GM18508 (cell line): ENCODE data around the gene SENP2.
"Not testable (repeated sequence)": the region's sequence is repeated elsewhere in the genome, so short reads cannot be mapped to it uniquely, and the experiment has no call there.

ENCODE experiments used
- ATAC-seq: cut with Tn5 transposase; IDR thresholded peaks from one replicate; pipeline ENCODE4 v1.9.1; 2021; ENCODE audit warnings: moderate number of reproducible peaks; ENCODE audit not compliant: insufficient read depth, unreplicated experiment

The SENP2 gene

DNA sequence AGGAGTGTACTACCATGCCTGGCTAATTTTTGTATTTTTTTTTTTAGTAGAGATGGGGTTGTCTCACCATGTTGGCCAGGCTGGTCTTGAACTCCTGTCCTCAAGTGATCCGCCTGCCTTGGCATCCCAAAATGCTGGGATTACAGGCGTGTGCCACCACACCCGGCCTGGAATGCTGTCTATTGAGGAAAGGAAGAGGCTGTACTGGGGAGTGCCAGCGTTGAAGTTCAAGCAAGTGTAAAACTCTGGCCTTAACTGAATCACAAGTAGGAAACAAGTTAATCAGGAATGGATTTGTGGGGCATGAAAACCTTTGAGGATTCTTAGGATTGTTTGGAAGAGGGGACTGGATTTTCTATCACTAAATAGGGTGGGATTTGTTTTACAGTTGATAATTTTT, 1.4 kb upstream of the SENP2 start:
- ATAC-seq: no peak

DNA sequence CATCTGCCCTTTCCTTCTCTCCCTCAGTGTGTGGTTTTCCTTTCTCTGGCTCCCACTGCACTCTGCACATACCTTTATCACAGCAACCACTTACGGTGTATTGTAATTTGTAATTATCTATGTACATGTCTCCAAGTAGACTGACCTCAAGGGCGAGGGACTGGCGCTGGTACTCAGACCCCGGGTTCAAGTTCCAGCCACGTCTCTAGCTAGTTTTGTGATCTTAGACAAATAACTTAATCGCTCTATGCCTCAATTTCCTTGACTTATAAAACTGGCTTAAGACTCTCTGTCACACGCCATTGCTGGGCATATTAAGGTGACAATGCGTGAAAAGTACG, 607 bp upstream of the SENP2 start:
- no peak for ATAC-seq

DNA sequence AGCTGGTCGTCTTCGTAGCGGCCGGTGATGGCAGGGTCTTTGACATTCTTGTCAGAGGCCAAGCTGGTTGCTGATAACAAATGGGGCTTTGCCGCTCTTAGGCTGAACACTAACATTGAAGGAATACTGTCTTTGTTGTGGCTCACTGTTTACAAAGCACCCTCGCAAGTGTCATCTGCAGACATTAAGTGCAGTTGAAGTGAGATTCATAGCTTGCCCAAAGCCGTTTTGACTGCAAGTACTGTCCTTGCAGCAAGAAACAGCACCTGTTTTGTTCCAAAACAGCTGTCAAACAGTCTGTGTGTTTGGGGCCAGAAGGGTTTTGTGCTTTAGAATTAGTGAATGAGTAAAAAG, 568 bp downstream of the SENP2 start:
- ATAC-seq: peak; percentile 4

DNA sequence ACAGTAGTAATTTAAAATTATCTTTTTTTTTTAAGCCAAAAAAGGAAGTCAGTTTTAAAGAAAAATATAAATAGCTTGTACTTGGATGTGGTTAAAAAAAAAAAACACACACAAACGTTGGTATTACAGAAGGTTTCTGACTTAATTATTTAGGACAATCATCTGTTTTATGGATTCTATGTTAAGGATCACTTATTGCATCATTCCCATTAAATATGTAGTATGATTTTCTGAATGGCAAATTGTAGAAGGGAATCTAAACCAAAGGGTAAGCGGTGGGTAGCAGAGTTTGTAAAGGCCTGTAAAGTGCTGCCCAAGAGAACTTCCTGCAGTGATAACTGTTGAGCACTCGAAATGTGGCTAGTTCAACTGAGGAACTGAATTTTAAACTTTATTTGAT, 8.0 kb downstream of the SENP2 start:
- no peak for ATAC-seq

DNA sequence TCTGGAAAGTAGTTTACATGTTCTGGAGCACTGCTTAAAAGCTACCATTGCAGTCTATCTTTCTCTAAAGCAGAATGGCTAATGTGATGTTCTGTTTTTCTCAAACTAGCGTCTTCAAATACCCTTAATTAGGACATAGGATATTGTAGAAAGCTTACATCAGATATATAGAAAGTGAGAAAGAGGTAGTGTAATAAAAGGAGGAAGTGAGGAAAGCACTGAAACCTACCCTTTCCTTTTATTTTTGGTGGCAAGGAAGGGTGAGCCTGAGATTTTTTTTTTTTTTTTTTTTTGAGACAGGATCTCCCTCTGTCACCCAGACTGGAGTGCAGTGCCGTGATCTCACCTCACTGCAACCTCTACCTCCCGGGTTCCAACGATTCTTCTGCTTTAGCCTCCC, 9.4 kb downstream of the SENP2 start:
- no peak for ATAC-seq

DNA sequence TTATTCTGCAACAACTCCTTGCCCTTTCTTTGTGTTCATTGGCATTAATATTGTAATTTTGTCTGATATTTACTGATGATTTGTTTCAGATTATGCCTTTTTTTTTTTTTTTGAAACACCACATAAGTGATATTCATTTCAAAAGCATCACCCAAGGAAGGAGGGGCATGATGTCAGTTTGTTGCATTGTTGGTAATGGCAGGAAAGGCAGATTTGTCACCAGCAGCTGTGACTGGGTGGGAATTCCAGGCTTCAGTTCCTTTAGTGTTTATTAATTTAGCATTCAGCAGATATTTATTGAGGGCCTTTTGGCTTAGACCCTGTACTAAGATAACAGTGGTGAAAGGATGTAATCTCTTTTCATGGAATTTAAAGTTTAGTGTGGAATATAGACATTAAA, 19.5 kb downstream of the SENP2 start:
- no peak for ATAC-seq

DNA sequence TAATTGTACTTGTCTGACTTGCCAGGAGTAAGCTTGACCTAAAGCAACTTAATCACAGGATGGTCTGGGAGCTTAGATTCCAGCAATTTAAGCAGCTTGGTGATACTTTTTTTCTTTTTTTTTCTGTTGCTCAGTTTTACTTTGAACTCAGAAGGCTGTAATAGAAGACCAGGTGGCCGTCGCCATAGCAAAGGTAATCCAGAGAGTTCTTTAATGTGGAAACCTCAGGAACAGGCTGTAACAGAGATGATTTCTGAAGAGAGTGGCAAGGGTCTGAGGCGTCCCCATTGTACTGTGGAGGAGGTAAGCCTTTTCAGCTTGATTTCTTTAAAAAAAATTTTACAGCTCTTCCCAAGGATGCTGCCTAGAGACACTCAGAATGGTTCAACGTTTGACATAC, 20.1 kb downstream of the SENP2 start:
- no peak for ATAC-seq

DNA sequence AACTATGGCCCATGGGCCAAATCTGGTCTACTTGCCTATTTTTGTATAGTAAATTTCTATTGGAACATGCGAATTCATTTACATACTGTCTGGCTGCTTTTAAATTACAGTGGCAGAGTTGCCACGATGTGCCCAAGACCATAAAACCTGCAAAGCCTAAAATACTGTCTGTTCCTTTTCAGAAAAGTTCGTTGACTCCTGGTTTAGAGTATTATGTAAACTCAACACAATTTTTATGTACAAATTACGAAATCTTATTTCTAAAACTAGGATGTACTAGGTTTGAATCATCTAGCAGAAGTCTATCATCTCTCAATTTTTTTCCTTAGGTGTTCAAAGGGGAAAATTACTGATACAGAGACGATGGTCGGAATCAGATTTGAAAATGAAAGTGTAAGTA, 26.9 kb downstream of the SENP2 start:
- no peak for ATAC-seq

DNA sequence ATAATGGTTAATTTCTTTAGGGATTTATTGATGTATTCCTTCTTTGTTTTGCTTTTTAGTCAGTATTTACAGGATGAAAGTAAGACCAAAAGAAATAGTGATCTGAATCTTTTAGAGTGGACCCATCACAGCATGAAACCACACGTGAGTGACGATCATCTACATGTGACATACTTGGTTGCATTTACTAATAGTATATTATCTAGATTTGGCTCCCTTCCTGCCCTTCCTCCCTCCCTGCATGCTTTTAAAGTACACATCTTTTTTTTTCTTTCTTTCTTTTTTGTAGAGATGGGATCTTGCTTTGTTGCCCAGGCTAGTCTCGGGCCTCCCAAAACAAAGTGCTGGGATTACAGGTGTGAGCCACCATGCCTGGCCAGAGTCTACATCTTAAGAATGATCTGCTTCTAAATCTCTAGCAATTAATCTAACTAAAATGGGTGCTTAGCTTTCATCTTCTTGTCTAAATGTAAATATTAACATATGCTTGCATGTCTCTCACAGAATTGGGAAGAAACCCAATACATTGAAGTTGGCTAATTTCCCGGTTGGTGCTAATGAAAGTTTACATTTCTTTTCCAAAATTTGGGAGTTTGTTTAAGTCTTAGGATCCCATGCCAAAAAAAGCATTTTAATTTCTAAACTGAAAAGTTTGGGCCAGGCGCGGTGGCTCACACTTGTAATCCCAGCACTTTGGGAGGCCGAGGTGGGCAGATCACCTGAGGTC, 38.0 kb downstream of the SENP2 start:
- no peak for ATAC-seq

DNA sequence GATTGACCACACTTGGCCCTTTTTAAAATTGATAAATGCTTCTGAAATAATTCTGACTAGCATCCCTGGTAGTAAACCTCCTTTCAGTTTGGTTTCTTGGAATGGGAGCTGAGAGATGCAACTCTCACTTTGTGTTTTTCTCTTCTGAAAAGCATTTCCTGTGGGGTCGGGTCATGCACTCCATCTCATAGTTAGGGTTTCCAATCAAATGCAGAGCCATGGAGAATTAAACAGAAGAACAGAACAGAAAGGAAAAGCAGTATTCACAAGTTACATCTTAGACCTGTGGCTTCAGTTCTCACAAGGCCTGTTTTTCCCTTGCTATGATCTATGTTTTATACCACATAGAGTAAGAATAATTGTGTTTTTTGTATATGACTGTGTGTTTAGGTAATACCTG, 39.7 kb downstream of the SENP2 start:
- ATAC-seq: no peak

DNA sequence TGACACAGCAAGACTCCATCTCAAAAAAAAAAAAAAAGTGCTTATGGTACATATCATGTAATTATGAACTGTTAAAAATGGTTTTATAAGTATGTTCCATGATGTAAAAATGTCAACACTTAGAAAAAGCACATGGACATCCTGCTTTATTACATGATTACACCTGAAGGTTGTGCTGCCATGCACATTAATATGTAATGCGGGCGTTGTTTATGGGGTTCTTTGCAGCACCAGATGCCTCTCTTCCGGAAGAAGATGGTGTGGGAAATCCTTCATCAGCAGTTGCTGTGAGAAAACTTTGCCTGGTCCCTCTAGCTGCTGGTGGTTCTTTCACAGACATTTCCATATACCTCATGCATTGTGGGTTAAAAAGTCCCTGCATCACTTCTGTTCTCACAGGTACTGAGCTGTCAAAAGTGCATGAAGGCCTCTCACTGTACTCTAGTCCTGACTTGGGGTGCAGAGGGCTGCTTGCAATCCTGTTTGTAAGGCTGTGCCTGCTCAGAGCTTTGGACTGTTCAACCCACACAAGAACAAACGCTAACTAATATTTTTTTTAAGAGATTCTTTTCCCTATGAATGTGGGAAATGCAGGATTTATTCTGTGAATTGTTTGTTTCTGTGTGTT, 43.6 kb downstream of the SENP2 start:
- no peak for ATAC-seq

DNA sequence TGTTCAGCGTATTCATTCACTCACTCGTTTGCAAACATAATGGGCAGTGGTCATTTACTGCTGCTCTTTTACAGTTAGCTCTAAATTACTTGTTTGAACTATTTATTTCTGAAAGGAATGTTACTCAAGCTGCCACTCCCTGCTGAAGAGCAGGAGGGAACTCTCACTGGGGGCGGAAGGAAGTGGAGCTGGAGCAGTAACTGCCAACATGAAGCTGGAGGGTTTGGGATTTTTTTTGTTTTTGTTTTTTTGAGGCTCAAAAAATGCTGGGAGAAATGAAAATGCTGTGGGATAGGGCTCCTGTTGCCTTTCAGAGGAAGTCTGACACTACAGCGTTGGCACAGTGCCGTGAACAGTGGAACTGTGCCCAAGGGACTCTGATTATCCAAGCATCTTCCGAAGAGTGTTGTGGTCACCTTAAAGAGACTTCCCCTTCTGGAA, 44.1 kb downstream of the SENP2 start:
- no peak for ATAC-seq

DNA sequence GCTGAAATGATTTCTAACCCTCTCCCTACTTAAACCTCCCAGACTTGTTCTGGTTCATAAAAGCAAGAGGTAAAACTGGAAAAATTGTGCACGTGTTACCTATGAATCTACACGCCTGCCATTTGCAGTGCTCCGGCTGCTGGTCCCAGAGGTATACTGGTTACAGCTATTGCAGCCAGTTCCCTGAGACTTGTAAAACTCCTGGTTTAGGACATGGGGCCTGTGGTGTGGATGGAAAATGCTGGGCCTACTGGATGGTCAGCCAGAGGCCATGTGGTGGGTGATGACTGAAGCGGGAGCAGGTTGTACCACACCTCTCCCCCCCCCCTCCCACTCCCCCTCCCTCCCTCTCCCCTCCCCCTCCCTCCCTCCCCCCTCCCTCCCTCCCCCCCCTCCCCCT, 45.0 kb downstream of the SENP2 start:
- ATAC-seq: no peak

DNA sequence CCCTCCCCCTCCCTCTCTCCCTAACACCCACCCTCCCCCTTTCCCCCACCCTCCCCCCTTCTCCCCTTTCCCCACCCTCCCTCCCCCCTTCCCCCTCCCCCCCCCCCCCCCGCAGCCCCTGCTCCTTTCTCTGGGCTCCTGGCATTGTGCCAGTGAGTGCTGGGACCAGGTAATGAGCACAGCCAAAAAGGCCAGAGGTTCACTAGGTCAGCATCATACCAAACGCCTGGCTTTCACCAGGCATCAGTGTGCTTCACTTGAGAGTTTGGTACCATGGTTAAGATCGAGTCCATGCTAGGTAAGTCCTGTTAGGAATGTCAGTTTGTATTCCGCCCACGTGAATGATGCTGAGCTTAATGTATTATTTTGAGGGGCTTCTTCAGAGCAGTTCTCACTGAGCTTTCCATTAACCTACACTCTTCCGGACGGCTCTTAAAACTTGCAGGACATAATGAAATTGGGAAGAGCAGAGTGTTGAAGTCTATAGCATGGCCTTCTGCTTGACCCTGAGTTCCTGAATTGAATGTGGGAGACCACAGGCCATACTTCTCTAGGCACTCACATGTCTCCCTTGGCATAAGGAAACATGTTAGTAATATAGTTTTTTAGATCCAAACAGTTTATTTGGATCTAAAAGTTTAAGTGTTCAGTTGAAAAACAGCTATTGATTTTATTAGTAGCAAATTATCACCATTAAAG, 45.6 kb downstream of the SENP2 start:
- ATAC-seq: no peak

DNA sequence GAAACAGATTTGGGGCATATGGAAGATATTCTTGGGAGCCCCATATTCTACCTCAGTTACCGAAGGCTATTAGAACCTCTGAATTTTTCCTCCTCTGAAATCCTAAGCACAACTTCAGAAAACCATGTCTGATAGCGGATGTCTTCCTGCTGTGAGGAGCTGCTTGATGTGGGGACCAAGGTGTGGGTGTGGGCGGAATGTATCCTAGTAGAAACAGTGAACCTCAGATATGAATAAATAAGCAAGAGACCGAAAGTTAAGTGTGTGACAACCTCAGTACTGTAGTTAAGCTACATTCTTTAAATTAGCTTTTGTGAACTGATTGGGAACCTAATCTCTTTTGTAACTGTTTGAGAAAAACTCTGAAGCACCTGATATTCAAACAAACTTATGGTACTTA, 46.9 kb downstream of the SENP2 start:
- ATAC-seq: no peak

DNA sequence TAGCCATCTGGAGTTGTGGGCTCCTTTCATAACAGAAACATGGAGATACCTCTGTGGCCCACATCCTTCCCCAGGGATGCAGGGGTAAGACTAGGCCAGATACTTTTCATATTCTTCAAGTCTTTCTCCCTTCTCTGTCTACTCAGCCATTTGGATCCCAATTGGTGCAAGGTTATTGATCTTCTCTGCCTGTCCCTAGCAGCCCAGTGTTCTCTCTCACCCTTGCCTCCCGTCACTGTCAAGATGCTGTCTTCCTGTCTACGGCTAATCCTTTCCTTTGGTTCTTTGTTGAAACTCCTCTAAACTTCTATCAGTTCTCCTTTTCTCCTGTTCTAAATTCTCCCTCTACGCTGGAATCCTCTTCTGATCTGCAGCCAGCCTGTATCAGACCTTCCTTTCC, 51.3 kb downstream of the SENP2 start:
- no peak for ATAC-seq

DNA sequence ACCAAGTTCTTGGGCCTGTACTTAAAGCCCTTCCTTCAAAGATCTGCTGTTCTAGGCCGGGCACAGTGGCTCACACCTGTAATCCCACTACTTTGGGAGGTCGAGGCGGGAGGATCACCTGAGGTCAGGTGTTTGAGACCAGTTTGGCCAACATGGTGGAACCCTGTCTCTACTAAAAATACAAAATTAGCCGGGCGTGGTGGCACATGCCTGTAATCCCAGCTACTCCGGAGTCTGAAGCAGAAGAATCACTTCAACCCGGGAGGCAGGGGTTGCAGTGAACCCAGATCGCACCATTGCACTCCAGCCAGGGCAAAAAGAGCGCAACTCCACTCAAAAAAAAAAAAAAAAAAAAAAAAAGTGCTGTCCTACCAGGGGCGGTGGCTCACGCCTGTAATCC, 52.6 kb downstream of the SENP2 start:
- not testable (repeated sequence) for ATAC-seq

DNA sequence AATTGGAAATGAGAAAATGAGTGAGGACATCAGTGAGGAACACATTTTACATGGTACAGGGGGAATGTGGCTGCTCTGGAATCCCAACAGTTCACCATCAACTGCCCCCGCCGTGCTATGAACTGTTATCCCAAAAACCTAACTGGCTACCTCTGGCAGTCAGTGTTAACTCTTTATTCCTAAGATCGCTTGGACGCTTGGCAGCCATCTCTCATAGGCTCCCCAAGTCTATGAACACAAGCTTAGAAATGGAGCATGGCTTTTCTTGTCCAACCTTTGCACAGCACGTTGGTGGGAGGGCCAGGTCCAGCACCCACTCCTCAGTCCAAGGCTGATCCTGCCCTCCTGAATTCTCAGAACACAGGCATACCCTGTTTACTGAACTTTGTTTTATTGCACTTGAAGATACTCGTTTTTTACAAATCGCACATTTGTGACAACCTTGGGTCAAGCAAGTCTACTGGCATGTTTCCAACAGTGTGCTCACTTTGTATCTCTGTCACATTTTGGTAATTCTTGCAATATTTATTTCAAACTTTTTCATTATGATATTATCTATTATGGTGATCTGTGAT, 53.6 kb downstream of the SENP2 start:
- no peak for ATAC-seq

DNA sequence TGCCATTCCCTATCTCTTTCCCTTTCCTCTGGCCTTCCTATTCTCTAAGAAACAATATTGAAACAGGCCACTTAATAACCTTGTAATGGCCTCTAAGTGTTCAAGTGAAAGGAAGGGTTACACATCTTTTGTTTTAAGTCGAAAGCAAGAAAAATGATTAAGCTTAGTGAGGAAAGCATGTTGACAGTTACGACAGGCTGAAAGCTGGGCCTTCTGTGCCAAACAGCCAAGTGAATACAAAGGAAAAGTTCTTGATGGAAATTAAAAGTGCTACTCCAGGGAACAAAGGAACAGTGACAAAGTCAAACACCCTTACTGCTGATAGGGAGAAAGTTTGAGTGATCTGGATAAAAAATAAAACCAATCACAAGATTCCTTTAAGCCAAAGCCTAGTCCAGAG, 54.2 kb downstream of the SENP2 start:
- no peak for ATAC-seq

DNA sequence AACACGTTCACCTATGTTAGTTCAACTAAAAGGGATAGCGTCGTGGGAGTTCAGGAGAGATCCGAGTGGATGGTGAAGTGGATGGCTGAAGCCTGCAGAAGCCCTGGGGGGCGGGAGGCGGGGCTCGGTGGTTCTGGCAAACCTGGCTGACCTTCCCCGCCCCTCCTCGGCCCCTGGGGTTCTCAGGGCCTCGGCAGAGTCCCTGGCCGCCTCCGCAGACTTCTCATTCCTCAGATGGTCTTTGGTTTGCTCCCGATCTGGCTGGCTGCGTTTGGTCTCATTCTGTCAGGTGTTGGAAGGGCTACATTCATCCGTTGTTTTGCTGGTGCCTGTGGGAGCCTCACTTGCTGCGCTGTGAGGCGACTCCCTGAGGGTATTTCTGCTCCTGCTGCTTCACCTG, 59.1 kb downstream of the SENP2 start:
- ATAC-seq: not testable (repeated sequence)

DNA sequence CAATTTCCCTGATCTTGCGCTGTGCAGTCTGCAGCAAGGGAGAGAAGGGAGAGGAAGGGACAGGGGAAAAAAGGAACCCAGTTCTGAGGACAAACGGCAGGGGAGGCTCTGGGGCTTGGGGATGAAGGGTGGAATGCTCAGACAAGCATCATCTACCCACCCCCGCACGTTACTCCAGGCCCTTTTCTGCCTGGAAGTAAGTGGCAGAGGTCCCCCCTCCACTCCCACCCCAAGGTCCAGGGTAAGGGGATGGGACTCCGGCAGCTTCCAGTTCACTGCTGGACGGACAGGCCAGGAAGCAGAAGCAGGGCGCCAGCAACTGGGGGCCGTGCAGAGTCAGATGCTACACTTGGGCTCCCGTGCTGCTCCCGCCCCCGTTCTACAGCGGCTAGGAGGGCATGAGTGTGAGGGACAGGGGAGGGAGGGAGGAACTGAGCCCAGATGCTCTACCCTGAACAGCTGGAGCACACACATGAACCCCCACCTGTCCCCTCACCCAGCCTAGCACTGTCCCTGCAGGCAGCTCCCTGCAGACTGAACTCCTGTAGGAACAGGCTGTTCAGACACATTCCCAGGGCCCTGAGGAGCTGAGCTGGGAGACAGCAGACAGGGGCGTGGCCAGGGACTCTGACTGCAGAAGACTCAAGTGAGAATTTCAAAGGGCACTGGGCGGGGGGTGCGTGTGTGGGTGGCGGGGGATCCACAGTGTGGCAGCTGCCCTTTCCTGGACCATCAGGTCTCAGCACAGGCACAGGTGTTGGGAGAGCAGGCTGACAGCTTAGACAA, 59.7 kb downstream of the SENP2 start:
- ATAC-seq: no peak
